Dedifferentiated amniotic fluid mesenchymal stem cell (primary cell): Measurements from ENCODE around the gene PCDHA4.
"Not testable (repeated sequence)": the region's sequence is repeated elsewhere in the genome, so short reads cannot be mapped to it uniquely, and the experiment has no call there.

Source experiments
- DNase-seq: peaks from one replicate; pipeline ENCODE4 v3.0.0-alpha.2; 2016; ENCODE audit errors: extremely low spot score

The PCDHA4 gene

GRCh38 chr5:140821375-140822280 lies 14.8 kb downstream of the PCDHA4 start, which contains the start of gene PCDHA5:
TSS of gene PCDHA5 (plus strand) at chr5:140821613.
- no peak for DNase-seq

- no peak for DNase-seq
Measured at GRCh38 chr5:140822281-140822629, 15.4 kb downstream of the PCDHA4 start.

GRCh38 chr5:140822969-140823368 lies 16.1 kb downstream of the PCDHA4 start:
- not testable (repeated sequence) for DNase-seq

DNA sequence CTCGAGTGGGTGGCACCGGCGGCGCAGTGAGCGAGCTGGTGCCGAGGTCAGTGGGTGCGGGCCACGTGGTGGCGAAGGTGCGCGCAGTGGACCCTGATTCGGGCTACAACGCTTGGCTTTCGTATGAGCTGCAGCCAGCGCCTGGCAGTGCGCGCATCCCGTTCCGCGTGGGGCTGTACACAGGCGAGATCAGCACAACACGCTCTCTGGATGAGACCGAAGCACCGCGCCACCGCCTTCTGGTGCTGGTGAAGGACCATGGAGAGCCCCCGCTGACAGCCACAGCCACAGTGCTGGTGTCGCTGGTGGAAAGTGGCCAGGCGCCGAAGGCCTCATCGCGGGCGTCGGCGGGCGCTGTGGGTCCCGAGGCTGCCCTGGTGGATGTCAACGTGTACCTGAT lies 16.6 kb downstream of the PCDHA4 start:
- DNase-seq: no peak

DNA sequence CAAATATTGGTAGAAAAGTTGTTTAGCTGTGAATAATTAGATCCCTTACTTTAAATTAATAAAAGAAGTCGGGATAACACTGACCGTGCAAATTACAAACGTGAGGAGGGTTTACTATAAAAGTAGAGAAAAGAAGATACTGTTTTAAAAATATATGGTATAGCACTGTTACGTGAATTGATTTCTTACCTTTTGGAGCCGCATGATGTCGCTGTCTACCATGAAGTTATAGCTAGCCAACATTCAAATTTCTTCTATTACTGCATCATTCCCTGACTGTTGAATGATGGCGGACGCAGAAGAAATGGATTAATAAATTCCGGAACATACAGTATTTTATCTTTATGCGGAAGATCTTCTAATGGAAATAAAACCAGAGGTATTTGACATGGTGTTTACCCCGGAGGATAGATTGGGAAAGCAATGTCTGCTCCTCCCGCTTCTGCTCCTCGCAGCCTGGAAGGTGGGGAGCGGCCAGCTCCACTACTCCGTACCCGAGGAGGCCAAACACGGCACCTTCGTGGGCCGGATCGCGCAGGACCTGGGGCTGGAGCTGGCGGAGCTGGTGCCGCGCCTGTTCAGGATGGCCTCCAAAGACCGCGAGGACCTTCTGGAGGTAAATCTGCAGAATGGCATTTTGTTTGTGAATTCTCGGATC lies 21.0 kb downstream of the PCDHA4 start, which contains the start of gene PCDHA6:
Gene PCDHA6, plus strand, starts transcription at position 257 of the 658 bp plus-strand sequence. Its CDS starts 132 bp downstream, at position 389.
- no peak for DNase-seq

DNA sequence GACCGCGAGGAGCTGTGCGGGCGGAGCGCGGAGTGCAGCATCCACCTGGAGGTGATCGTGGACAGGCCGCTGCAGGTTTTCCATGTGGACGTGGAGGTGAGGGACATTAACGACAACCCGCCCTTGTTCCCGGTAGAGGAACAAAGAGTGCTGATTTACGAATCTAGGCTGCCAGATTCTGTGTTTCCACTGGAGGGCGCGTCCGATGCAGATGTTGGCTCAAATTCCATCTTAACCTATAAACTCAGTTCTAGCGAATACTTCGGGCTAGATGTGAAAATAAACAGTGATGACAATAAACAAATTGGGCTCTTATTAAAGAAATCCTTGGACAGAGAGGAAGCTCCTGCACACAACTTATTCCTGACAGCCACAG lies 21.5 kb downstream of the PCDHA4 start:
- DNase-seq: no peak

DNA sequence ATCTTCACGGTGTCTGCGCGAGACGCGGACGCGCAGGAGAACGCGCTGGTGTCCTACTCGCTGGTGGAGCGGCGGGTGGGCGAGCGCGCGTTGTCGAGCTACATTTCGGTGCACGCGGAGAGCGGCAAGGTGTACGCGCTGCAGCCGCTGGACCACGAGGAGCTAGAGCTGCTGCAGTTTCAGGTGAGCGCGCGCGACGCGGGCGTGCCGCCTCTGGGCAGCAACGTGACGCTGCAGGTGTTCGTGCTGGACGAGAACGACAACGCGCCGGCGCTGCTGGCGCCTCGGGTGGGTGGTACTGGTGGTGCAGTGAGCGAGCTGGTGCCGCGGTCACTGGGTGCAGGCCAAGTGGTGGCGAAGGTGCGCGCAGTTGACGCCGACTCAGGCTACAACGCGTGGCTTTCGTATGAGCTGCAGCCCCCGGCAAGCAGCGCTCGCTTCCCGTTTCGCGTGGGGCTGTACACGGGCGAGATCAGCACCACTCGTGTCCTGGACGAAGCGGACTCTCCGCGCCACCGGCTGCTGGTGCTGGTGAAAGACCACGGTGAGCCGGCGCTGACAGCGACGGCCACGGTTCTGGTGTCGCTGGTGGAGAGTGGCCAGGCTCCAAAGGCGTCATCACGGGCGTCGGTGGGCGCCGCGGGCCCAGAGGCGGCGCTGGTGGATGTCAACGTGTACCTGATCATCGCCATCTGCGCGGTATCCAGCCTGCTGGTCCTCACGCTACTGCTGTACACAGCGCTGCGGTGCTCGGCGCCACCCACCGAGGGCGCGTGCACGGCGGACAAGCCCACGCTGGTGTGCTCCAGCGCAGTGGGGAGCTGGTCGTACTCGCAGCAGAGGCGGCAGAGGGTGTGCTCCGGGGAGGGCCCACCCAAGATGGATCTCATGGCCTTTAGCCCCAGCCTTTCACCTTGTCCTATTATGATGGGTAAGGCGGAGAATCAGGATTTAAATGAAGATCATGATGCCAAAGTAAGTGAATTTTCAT lies 22.9 kb downstream of the PCDHA4 start:
- not testable (repeated sequence) for DNase-seq

DNA sequence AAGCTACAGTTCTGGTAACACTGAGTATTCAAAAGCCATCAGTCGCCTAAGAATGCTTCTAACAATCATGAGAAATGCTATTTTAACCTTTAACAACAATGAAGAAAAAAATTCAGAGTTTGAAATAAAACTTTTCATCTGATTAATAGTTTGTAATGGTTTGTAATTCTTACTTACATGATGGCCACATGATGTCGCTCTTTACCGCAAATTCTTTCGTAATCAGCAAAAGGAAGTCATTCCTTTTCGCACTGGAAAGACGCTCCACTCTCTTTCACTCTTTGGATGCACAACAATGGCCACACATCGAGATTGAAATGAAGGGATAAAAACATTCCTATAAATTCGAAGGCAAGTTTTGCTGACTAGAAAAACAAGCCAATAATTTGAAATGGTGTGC lies 27.1 kb downstream of the PCDHA4 start, which contains the start of gene PCDHA7:
Gene PCDHA7, plus strand, starts transcription at position 277 of the 400 bp plus-strand sequence. Its CDS starts 115 bp downstream, at position 392.
- DNase-seq: peak; percentile 17

GRCh38 chr5:140834439-140835008 lies 27.7 kb downstream of the PCDHA4 start:
- not testable (repeated sequence) for DNase-seq

DNA sequence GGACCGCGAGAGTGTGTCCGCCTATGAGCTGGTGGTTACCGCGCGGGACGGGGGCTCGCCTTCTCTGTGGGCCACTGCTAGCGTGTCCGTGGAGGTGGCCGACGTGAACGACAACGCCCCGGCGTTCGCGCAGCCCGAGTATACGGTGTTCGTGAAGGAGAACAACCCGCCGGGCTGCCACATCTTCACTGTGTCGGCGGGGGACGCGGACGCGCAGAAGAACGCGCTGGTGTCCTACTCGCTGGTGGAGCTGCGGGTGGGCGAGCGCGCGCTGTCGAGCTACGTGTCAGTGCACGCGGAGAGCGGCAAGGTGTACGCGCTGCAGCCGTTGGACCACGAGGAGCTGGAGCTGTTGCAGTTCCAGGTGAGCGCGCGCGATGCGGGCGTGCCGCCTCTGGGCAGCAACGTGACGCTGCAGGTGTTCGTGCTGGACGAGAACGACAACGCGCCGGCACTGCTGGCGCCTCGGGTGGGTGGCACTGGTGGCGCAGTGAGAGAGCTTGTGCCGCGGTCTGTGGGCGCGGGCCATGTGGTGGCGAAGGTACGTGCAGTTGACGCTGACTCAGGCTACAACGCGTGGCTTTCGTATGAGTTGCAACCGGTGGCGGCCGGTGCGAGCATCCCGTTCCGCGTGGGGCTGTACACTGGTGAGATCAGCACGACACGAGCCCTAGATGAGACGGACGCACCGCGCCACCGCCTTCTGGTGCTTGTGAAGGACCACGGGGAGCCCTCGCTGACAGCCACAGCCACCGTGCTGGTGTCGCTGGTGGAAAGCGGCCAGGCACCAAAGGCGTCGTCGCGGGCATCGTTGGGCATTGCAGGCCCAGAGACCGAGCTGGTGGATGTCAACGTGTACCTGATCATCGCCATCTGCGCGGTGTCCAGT lies 29.0 kb downstream of the PCDHA4 start:
- no peak for DNase-seq

DNA sequence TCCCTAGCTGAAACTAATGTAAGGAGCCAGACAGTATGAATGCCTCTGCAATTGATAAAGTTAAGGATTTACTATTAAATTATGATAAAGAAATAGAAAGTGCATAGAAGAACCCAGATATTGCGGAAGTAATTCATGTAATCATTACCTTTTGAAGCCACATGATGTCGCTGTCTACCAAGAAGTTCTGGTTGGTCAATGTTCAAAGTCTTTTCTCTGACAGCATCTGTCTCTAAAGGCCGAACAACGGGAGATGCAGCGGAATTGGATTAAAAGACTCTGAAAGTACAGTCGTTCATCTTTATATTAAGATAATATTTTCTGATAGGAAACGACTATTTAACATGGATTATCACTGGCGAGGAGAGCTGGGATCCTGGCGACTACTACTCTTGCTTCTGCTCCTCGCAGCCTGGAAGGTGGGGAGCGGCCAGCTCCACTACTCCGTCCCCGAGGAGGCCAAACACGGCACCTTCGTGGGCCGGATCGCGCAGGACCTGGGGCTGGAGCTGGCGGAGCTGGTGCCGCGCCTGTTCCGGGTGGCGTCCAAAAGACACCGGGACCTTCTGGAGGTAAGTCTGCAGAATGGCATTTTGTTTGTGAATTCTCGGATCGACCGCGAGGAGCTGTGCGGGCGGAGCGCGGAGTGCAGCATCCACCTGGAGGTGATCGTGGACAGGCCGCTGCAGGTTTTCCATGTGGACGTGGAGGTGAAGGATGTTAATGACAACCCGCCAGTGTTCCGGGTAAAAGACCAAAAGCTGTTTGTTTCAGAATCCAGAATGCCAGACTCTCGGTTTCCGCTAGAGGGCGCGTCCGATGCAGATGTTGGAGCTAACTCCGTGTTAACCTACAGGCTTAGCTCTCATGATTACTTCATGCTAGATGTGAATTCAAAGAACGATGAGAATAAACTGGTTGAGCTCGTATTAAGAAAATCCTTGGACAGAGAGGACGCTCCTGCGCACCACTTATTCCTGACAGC lies 34.4 kb downstream of the PCDHA4 start, which contains the start of gene PCDHA8:
Gene PCDHA8, plus strand, starts transcription at position 210 of the 985 bp plus-strand sequence. Its CDS starts 135 bp downstream, at position 345.
- no peak for DNase-seq

DNA sequence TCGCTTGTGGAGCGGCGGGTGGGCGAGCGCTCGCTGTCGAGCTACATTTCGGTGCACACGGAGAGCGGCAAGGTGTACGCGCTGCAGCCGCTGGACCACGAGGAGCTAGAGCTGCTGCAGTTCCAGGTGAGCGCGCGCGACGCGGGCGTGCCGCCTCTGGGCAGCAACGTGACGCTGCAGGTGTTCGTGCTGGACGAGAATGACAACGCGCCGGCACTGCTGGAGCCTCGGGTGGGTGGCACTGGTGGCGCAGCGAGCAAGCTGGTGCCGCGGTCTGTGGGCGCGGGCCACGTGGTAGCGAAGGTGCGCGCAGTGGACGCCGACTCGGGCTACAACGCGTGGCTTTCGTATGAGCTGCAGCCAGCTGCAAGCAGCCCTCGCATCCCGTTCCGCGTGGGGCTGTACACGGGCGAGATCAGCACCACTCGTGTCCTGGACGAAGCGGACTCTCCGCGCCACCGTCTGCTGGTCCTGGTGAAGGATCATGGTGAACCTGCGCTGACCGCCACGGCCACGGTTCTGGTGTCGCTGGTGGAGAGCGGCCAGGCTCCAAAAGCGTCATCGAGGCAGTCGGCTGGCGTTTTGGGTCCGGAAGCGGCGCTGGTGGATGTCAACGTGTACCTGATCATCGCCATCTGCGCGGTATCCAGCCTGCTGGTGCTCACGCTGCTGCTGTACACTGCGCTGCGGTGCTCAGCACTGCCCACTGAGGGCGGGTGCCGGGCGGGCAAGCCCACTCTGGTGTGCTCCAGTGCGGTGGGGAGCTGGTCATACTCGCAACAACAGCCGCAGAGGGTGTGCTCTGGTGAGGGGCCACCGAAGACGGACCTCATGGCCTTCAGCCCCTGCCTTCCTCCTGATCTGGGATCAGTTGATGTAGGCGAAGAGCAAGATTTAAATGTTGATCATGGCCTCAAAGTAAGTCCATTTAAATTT lies 36.2 kb downstream of the PCDHA4 start:
- no peak for DNase-seq

DNA sequence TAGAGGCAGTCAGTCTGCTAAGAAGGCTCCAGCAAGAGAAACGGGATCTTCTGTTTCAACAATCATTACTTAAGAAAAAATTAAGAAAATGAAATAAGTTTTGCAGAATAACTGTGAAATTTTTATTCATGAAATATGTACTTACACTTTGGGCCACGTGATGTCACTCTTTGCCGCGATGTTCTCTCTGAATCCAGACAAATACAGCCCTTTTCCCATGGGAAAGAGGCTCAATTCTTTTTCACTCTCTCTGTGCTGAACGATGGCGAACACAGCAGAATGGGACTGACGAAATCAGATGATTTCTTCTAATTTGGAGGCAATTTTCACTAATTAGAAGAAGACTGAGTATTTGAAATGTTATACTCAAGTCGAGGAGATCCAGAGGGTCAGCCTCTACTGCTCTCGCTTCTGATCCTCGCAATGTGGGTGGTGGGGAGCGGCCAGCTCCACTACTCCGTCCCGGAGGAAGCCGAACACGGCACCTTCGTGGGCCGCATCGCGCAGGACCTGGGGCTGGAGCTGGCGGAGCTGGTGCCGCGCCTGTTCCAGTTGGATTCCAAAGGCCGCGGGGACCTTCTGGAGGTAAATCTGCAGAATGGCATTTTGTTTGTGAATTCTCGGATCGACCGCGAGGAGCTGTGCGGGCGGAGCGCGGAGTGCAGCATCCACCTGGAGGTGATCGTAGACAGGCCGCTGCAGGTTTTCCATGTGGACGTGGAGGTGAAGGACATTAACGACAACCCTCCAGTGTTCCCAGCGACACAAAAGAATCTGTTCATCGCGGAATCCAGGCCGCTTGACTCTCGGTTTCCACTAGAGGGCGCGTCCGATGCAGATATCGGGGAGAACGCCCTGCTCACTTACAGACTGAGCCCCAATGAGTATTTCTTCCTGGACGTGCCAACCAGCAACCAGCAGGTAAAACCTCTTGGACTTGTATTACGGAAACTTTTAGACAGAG lies 41.6 kb downstream of the PCDHA4 start, which contains the start of gene PCDHA9:
Gene PCDHA9, plus strand, starts transcription at position 244 of the 964 bp plus-strand sequence. Its CDS starts 114 bp downstream, at position 358.
- not testable (repeated sequence) for DNase-seq

DNA sequence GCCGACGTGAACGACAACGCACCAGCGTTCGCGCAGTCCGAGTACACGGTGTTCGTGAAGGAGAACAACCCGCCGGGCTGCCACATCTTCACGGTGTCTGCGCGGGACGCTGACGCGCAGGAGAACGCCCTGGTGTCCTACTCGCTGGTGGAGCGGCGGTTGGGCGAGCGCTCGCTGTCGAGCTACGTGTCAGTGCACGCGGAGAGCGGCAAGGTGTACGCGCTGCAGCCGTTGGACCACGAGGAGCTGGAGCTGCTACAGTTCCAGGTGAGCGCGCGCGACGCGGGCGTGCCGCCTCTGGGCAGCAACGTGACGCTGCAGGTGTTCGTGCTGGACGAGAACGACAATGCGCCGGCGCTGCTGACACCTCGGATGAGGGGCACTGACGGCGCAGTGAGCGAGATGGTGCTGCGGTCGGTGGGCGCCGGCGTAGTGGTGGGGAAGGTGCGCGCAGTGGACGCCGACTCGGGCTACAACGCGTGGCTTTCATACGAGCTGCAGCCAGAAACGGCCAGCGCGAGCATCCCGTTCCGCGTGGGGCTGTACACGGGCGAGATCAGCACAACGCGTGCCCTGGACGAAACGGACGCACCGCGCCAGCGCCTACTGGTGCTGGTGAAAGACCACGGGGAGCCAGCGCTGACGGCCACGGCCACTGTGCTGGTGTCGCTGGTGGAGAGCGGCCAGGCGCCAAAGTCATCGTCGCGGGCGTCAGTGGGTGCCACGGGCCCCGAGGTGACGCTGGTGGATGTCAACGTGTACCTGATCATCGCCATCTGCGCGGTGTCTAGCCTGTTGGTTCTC lies 43.2 kb downstream of the PCDHA4 start:
- DNase-seq: not testable (repeated sequence)
